ENCODE measurements around the gene KIAA0513.
"Not testable (repeated sequence)": the region's sequence is repeated elsewhere in the genome, so short reads cannot be mapped to it uniquely, and the experiment has no call there.

KIAA0513 gene

GRCh38 chr16:85046472-85046916 is 18.9 kb downstream of the KIAA0513 start:
- Mint-ChIP-seq H3K9me3 (no peaks in the 10 kb centered on the region), H3K27ac (no peak overlapping the region), H3K4me3 (no peak overlapping the region), H3K27me3 (no peaks in the 10 kb centered on the region), H3K36me3 (ENCODE audit: low read depth) (peaks cover 6% of the 10 kb centered on the region), H3K4me1 (ENCODE audit: low read depth) (peaks cover 39% of the 10 kb centered on the region)
- no peak for DNase-seq

- Mint-ChIP-seq H3K27me3 (no peaks in the 10 kb centered on the region), H3K4me3 (no peak overlapping the region), H3K9me3 (no peaks in the 10 kb centered on the region), H3K4me1 (ENCODE audit: low read depth) (peaks cover 40% of the 10 kb centered on the region), H3K27ac (peak overlapping the region; percentile 45), H3K36me3 (ENCODE audit: low read depth) (peaks cover 6% of the 10 kb centered on the region)
- DNase-seq, result no peak
Observed at GRCh38 chr16:85046931-85047866, 19.6 kb downstream of the KIAA0513 start.

GRCh38 chr16:85047867-85048455 is 20.4 kb downstream of the KIAA0513 start:
- no peak overlapping the region for H3K27ac Mint-ChIP-seq

GRCh38 chr16:85048921-85049562 is 21.4 kb downstream of the KIAA0513 start:
- H3K4me3 Mint-ChIP-seq, result no peak overlapping the region
- H3K27ac Mint-ChIP-seq, result no peak overlapping the region
- peaks cover 7% of the 10 kb centered on the region for H3K36me3 Mint-ChIP-seq (ENCODE audit: low read depth)
- H3K9me3 Mint-ChIP-seq, result no peaks in the 10 kb centered on the region
- H3K27me3 Mint-ChIP-seq, result no peaks in the 10 kb centered on the region
- peaks cover 45% of the 10 kb centered on the region for H3K4me1 Mint-ChIP-seq (ENCODE audit: low read depth)
- no peak for DNase-seq

More at GRCh38 chr16:85047867-85048455, 20.4 kb downstream of the KIAA0513 start:
- H3K36me3 Mint-ChIP-seq (ENCODE audit: low read depth), result peaks cover 8% of the 10 kb centered on the region
- DNase-seq, result no peak
- H3K27me3 Mint-ChIP-seq, result no peaks in the 10 kb centered on the region
- no peaks in the 10 kb centered on the region for H3K9me3 Mint-ChIP-seq
- H3K4me1 Mint-ChIP-seq (ENCODE audit: low read depth), result peaks cover 42% of the 10 kb centered on the region
- H3K4me3 Mint-ChIP-seq, result no peak overlapping the region

GRCh38 chr16:85049706-85050305 is 22.2 kb downstream of the KIAA0513 start:
- Mint-ChIP-seq H3K4me1 (ENCODE audit: low read depth) (peaks cover 51% of the 10 kb centered on the region), H3K27ac (no peak overlapping the region), H3K27me3 (no peaks in the 10 kb centered on the region), H3K9me3 (no peaks in the 10 kb centered on the region), H3K36me3 (ENCODE audit: low read depth) (peaks cover 7% of the 10 kb centered on the region), H3K4me3 (no peak overlapping the region)
- no peak for DNase-seq

- no peaks in the 10 kb centered on the region for H3K27me3 Mint-ChIP-seq
- peaks cover 7% of the 10 kb centered on the region for H3K36me3 Mint-ChIP-seq (ENCODE audit: low read depth)
- no peak overlapping the region for H3K27ac Mint-ChIP-seq
- H3K9me3 Mint-ChIP-seq, result no peaks in the 10 kb centered on the region
- no peak for DNase-seq
- H3K4me3 Mint-ChIP-seq, result no peak overlapping the region
- peaks cover 59% of the 10 kb centered on the region for H3K4me1 Mint-ChIP-seq (ENCODE audit: low read depth)
Observed at GRCh38 chr16:85051067-85051581, 23.5 kb downstream of the KIAA0513 start.

- no peak overlapping the region for H3K27ac Mint-ChIP-seq
- no peak for DNase-seq
Observed at GRCh38 chr16:85051683-85052082, 24.1 kb downstream of the KIAA0513 start.

GRCh38 chr16:85052536-85052935 is 24.9 kb downstream of the KIAA0513 start:
- peaks cover 59% of the 10 kb centered on the region for H3K4me1 Mint-ChIP-seq (ENCODE audit: low read depth)
- no peak overlapping the region for H3K27ac Mint-ChIP-seq
- no peak for DNase-seq
- H3K36me3 Mint-ChIP-seq (ENCODE audit: low read depth), result peaks cover 6% of the 10 kb centered on the region
- no peaks in the 10 kb centered on the region for H3K27me3 Mint-ChIP-seq
- H3K4me3 Mint-ChIP-seq, result no peak overlapping the region
- no peaks in the 10 kb centered on the region for H3K9me3 Mint-ChIP-seq

More at GRCh38 chr16:85051683-85052082, 24.1 kb downstream of the KIAA0513 start:
- H3K9me3 Mint-ChIP-seq, result no peaks in the 10 kb centered on the region
- no peak overlapping the region for H3K4me3 Mint-ChIP-seq
- peaks cover 59% of the 10 kb centered on the region for H3K4me1 Mint-ChIP-seq (ENCODE audit: low read depth)
- H3K27me3 Mint-ChIP-seq, result no peaks in the 10 kb centered on the region
- H3K36me3 Mint-ChIP-seq (ENCODE audit: low read depth), result peaks cover 7% of the 10 kb centered on the region

GRCh38 chr16:85054321-85054720 is 26.7 kb downstream of the KIAA0513 start:
- not testable (repeated sequence) for H3K9me3 Mint-ChIP-seq, H3K4me3 Mint-ChIP-seq, H3K27me3 Mint-ChIP-seq, DNase-seq
- peak overlapping the region; percentile 93 for H3K27ac Mint-ChIP-seq
- peaks cover 69% of the 10 kb centered on the region for H3K4me1 Mint-ChIP-seq (ENCODE audit: low read depth)
- H3K36me3 Mint-ChIP-seq (ENCODE audit: low read depth), result peaks cover 11% of the 10 kb centered on the region

- H3K36me3 Mint-ChIP-seq (ENCODE audit: low read depth), result peaks cover 11% of the 10 kb centered on the region
- peaks cover 63% of the 10 kb centered on the region for H3K4me1 Mint-ChIP-seq (ENCODE audit: low read depth)
- peak overlapping the region; percentile 93 for H3K27ac Mint-ChIP-seq
- peak overlapping the region; percentile 64 for H3K4me3 Mint-ChIP-seq
- H3K9me3 Mint-ChIP-seq, result no peaks in the 10 kb centered on the region
- H3K27me3 Mint-ChIP-seq, result no peaks in the 10 kb centered on the region
- DNase-seq, result no peak
Observed at GRCh38 chr16:85054948-85055492, 27.4 kb downstream of the KIAA0513 start.

GRCh38 chr16:85055493-85056210 is 28.1 kb downstream of the KIAA0513 start:
- peak; percentile 74 for DNase-seq
- H3K4me3 Mint-ChIP-seq, result peak overlapping the region; percentile 64
- peaks cover 11% of the 10 kb centered on the region for H3K36me3 Mint-ChIP-seq (ENCODE audit: low read depth)
- peaks cover 59% of the 10 kb centered on the region for H3K4me1 Mint-ChIP-seq (ENCODE audit: low read depth)
- no peaks in the 10 kb centered on the region for H3K9me3 Mint-ChIP-seq
- H3K27me3 Mint-ChIP-seq, result no peaks in the 10 kb centered on the region
- peak overlapping the region; percentile 93 for H3K27ac Mint-ChIP-seq

GRCh38 chr16:85056211-85056748 is 28.7 kb downstream of the KIAA0513 start:
- H3K4me3 Mint-ChIP-seq, result peak overlapping the region; percentile 64
- peaks cover 11% of the 10 kb centered on the region for H3K36me3 Mint-ChIP-seq (ENCODE audit: low read depth)
- DNase-seq, result peak; percentile 40
- H3K9me3 Mint-ChIP-seq, result no peaks in the 10 kb centered on the region
- H3K27me3 Mint-ChIP-seq, result no peaks in the 10 kb centered on the region
- H3K27ac Mint-ChIP-seq, result peak overlapping the region; percentile 93
- peaks cover 56% of the 10 kb centered on the region for H3K4me1 Mint-ChIP-seq (ENCODE audit: low read depth)

GRCh38 chr16:85057212-85057889 is 29.8 kb downstream of the KIAA0513 start:
- DNase-seq, result no peak
- H3K4me1 Mint-ChIP-seq (ENCODE audit: low read depth), result peaks cover 60% of the 10 kb centered on the region
- H3K4me3 Mint-ChIP-seq, result no peak overlapping the region
- H3K27me3 Mint-ChIP-seq, result no peaks in the 10 kb centered on the region
- H3K27ac Mint-ChIP-seq, result peak overlapping the region; percentile 93
- no peaks in the 10 kb centered on the region for H3K9me3 Mint-ChIP-seq
- peaks cover 11% of the 10 kb centered on the region for H3K36me3 Mint-ChIP-seq (ENCODE audit: low read depth)

All from activated T-cell treated with anti-CD3 and anti-CD28 coated beads, Interleukin-2, amount 50 U/mL, for 24 hours (primary cell).